Endothelial cell of umbilical vein (primary cell): Measurements from ENCODE around the gene PRXL2B. TPM values are rescaled to one million over a fixed set of nuclear protein-coding genes. Genes with fewer than 3 reads are reported as not detected.
A peak's percentile ranks its signal among the peaks of the same experiment; 100 is the strongest.

Source experiments
- BruUV-seq: library from RNA; stranded (reverse); fragments of 400-500 nt; replicated peaks from 2 replicates; lab custom pipeline; 2021; lab: Mats Ljungman, UMichigan
- CTCF ChIA-PET: fragments of 300-600, 350-600 bp; sonication (Branson Sonifier 250); formaldehyde crosslinking; loops from one replicate; lab custom pipeline; 2021; ENCODE audit warnings: antibody characterized with exemption, inconsistent platforms; lab: Charles Lee
- POLR2A ChIA-PET: fragments of 300-600, 350-600 bp; sonication (Branson Sonifier 250); formaldehyde crosslinking; loops from one replicate; lab custom pipeline; 2021; ENCODE audit warnings: antibody characterized with exemption, inconsistent platforms; lab: Charles Lee
- DNase-seq: peaks from one replicate; pipeline ENCODE4 v3.0.0-alpha.2; 2011; ENCODE audit warnings: low read depth, low spot score
- FAIRE-seq: peaks from 2 replicates; lab custom pipeline; 2011; peaks lifted over from hg19 to GRCh38; lab: Jason Lieb, UNC
- H2AFZ ChIP-seq: 2 replicates; pipeline ENCODE4 v1.6.0; 2012; ENCODE audit warnings: low read depth, low read length, control low read depth, inconsistent platforms
- H3K27ac ChIP-seq: 2 replicates; pipeline ENCODE4 v1.5.1; 2011; ENCODE audit warnings: low read depth, mild to moderate bottlenecking, control low read depth, low read length, moderate library complexity; ENCODE audit not compliant: insufficient read depth
- H3K27me3 ChIP-seq, 2 experiments: 2 replicates each; pipeline versions ENCODE4 v1.6.0 to v1.6.1; 2011; ENCODE audit warnings: low read length in 2 of 2, mixed read lengths in 1 of 2; ENCODE audit not compliant: control insufficient read depth in 2 of 2, insufficient read depth in 2 of 2
- H3K36me3 ChIP-seq, 2 experiments: 2 replicates in 1 of 2; 3 replicates in 1 of 2; pipeline ENCODE4 v1.5.1; 2011; ENCODE audit warnings: low read length in 2 of 2, mild to moderate bottlenecking in 1 of 2, moderate library complexity in 1 of 2; ENCODE audit not compliant: control insufficient read depth in 2 of 2, insufficient read depth in 2 of 2; ENCODE audit errors: extremely low read depth in 1 of 2
- H3K4me1 ChIP-seq: 3 replicates; pipeline ENCODE4 v1.5.1; 2011; ENCODE audit warnings: mild to moderate bottlenecking, low read length; ENCODE audit not compliant: control insufficient read depth, insufficient read depth; ENCODE audit errors: extremely low read depth
- H3K4me2 ChIP-seq: 2 replicates; pipeline ENCODE4 v1.6.1; 2011; ENCODE audit warnings: low read length, control low read depth, mixed read lengths; ENCODE audit not compliant: insufficient read depth
- H3K4me3 ChIP-seq, 3 experiments: fragments of 200-600 bp in 1 of 3; sonication (generic), shearing (Covaris generic) in 1 of 3; replicated peaks in 1 of 3; 2 replicates each; pipeline ENCODE4 v1.5.1; 2011 to 2016; ENCODE audit warnings: control low read depth in 3 of 3, low read length in 3 of 3, mild to moderate bottlenecking in 2 of 3, inconsistent platforms in 1 of 3, low read depth in 1 of 3, moderate library complexity in 1 of 3; ENCODE audit not compliant: insufficient read depth in 1 of 3
- H3K79me2 ChIP-seq: 2 replicates; pipeline ENCODE4 v1.6.0; 2012; ENCODE audit warnings: low read length, inconsistent platforms; ENCODE audit not compliant: control insufficient read depth, insufficient read depth
- H3K9ac ChIP-seq: replicated peaks from 2 replicates; pipeline ENCODE3; 2011; ENCODE audit warnings: low read length, control low read depth; ENCODE audit not compliant: insufficient read depth; ENCODE audit errors: extremely low read depth
- H3K9me1 ChIP-seq: replicated peaks from 3 replicates; pipeline ENCODE4 v1.6.0; 2011; ENCODE audit warnings: mild to moderate bottlenecking, low read length; ENCODE audit not compliant: control insufficient read depth, insufficient read depth; ENCODE audit errors: extremely low read depth
- H3K9me3 ChIP-seq: replicated peaks from 2 replicates; pipeline ENCODE4 v1.5.1; 2012; ENCODE audit warnings: low read length, inconsistent platforms; ENCODE audit not compliant: control insufficient read depth, insufficient read depth
- H4K20me1 ChIP-seq: replicated peaks from 2 replicates; pipeline ENCODE3; 2011; ENCODE audit warnings: mild to moderate bottlenecking, low read length; ENCODE audit not compliant: control insufficient read depth, insufficient read depth; ENCODE audit errors: extremely low read depth
- EZH2 ChIP-seq: IDR thresholded peaks from 2 replicates; pipeline ENCODE4 v1.6.1; 2012; ENCODE audit warnings: borderline replicate concordance, low read depth, mild to moderate bottlenecking, moderate library complexity, low read length, inconsistent platforms; ENCODE audit not compliant: severe bottlenecking
- FOS ChIP-seq: IDR thresholded peaks from 2 replicates; pipeline ENCODE4 v1.6.1; 2011; ENCODE audit warnings: mild to moderate bottlenecking, low read length, moderate library complexity, borderline replicate concordance; ENCODE audit not compliant: insufficient read depth
- GATA2 ChIP-seq: IDR thresholded peaks from 2 replicates; pipeline ENCODE4 v1.7.0; 2011; ENCODE audit warnings: low read depth, mild to moderate bottlenecking, moderate library complexity, mixed read lengths, low read length; ENCODE audit not compliant: insufficient read length, insufficient read depth
- JUN ChIP-seq: IDR thresholded peaks from 2 replicates; pipeline ENCODE4 v1.6.1; 2011; ENCODE audit warnings: borderline replicate concordance, low read depth; ENCODE audit not compliant: insufficient read length, insufficient read depth
- MYC ChIP-seq: IDR thresholded peaks from one replicate; pipeline ENCODE4 v1.6.1; 2011; ENCODE audit warnings: mild to moderate bottlenecking, low read depth, low read length
- POLR2A ChIP-seq: IDR thresholded peaks from 2 replicates; pipeline ENCODE4 v1.6.1; 2012; ENCODE audit warnings: low read depth, mild to moderate bottlenecking, control low read depth, low read length
- POLR2AphosphoS5 ChIP-seq: IDR thresholded peaks from 2 replicates; pipeline ENCODE4 v1.6.1; 2012; ENCODE audit warnings: low read depth, mild to moderate bottlenecking, control low read depth, low read length, moderate library complexity; ENCODE audit not compliant: insufficient read depth
- dilution Hi-C: fragments of 300-500 bp; cut with MboI; formaldehyde crosslinking; loops from one replicate; pipeline ENCODE4 v1.15.0; 2019; ENCODE audit warnings: low sequenced_read_pairs; ENCODE audit not compliant: extremely low pct_ligation_motif_present
- intact Hi-C: fragments of 100-400 bp; cut with micrococcal nuclease; formaldehyde crosslinking; loops from one replicate; pipeline ENCODE4 v1.10.0; 2022
- polyA plus RNA-seq, 4 experiments: library from polyadenylated mRNA; depleted of rRNA in 3 of 4; stranded (reverse) in 3 of 4; unstranded in 1 of 4; fragments of >200 nt; gene quantifications; 2 replicates each; pipeline versions ENCODE4 v1.2.1 to v1.2.3, GENCODE V29; 2011 to 2012; ENCODE audit warnings: missing spikeins in 1 of 4
- total RNA-seq: library from RNA; stranded (reverse); gene quantifications from 2 replicates; pipeline ENCODE4 v1.2.3, GENCODE V29; 2021
- TF ChIP-seq, protein P1 (sequence below): IDR thresholded peaks from 2 replicates; pipeline ENCODE4 v1.6.1; 2011; ENCODE audit not compliant: insufficient read depth, insufficient read length
- TF ChIP-seq, protein P2 (sequence below), 2 donors: IDR thresholded peaks; 1 replicate in 1 of 2; 2 replicates in 1 of 2; pipeline ENCODE4 v1.5.1; 2011; ENCODE audit warnings: low read length in 2 of 2, mild to moderate bottlenecking in 2 of 2, moderate library complexity in 2 of 2, control low read depth in 1 of 2, inconsistent platforms in 1 of 2, low read depth in 1 of 2; ENCODE audit not compliant: insufficient read depth in 1 of 2; ENCODE audit errors: extremely low read depth in 1 of 2

Gene PRXL2B
- total and polyA plus RNA-seq, 2 donors (not counting 3 experiments of a cell fraction or from before 2014, with no cell fraction given) = 29.6 to 55.8 TPM

DNA sequence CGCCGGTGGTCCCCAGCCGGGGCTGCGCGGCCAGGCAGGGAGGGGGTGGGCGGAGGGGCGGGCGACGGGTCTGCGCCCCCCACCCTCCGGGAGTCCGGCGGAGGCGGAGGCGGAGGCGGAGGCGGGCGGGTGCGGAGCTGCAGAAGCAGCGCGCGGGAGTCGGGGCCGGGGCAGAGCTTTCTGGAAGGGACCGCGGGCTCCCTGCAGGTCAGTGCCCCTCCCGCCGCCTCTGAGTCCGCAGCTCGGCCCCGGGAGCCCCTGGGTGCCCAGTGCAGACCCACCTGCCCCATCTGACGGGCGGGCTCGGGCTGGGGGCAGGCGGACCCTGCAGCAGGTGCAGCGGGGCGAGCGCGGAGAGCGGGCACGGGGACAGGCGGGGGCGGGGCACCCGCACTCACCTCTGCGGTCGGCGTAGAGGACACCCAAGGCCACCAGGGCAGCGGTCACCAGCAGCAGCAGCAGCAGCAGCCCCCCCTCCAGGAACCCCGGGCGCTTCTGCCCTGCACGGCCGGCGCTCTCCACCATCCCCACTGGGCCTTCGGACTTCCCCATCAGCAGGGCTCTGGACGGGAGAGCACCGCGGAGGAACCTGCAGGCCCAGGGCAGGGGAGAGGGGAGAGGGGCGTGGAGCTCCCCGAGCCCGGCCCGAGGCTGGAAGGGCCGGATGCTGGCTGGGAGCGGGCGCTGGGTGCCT lies 42.5 kb downstream of the PRXL2B start:
- H3K4me3 ChIP-seq = no peak overlapping the region
- CTCF ChIA-PET = no interaction called here
- no peak for DNase-seq
- H3K79me2 ChIP-seq = no peaks in the 10 kb centered on the region
- no peak overlapping the region for H3K27ac ChIP-seq
- no peaks in the 10 kb centered on the region for H3K4me1 ChIP-seq
- H3K9me3 ChIP-seq = no peaks in the 10 kb centered on the region
- POLR2A ChIA-PET = no interaction called here
- dilution Hi-C loops = no loop called here
- no peak overlapping the region for H3K4me2 ChIP-seq
- FAIRE-seq = no peak
- intact Hi-C loops = no loop called here
- no peaks in the 10 kb centered on the region for H4K20me1 ChIP-seq
- no TSS peak for BruUV-seq
- TF ChIP-seq EZH2 (peak; percentile 40), JUN (no peak)
- H3K27me3 ChIP-seq = peaks cover 8 to 12% of the 10 kb centered on the region in 2 experiments
- no peaks in the 10 kb centered on the region for H3K36me3 ChIP-seq
- no peak overlapping the region for H3K9ac ChIP-seq
- H3K9me1 ChIP-seq = no peaks in the 10 kb centered on the region
- H2AFZ ChIP-seq = no peak overlapping the region

DNA sequence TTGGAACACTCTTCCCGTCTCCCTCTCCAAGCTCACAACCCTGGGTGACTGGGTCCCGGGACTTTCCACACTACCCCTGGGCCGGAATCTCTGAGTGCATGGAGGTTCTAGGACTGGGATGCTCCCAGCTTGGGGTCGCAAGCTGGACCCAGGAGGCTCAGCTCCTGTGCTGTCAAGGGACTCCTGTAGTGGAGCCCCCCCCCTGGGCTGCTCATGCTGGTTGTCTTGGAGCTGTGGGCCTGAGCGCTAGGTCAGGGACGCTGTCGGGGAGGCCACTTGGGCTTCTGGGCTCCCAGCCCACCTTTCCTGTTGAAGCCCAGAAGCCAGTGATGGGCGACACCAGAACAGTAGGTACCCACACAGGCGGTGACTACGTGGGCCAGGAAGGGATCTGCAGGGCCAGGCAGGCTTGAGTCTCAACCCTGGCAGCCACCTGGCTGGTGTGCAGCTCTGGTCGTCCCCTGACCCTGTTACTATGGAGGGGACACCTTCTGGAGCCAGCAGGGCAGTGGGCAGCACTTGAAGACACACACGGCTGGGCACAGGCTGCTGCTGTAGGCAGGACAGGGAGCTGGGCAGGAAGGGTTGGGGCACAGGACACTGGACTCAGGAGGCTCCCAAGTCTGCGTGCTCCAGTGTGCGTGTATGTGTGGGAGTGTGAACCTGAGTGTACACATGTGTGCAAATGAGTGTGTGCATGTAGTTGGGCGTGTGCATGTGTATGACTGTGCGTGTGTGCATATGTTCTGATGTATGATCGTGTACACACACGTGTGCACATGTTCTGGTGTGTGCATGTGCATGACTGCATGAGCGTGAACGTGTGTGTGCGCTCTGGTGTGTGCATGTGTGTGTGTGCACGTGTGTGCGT lies 43.3 kb downstream of the PRXL2B start:
- peaks cover 8 to 12% of the 10 kb centered on the region in 2 experiments for H3K27me3 ChIP-seq
- H3K79me2 ChIP-seq = no peaks in the 10 kb centered on the region
- POLR2A ChIA-PET = no interaction called here
- no peaks in the 10 kb centered on the region for H3K4me1 ChIP-seq
- no peaks in the 10 kb centered on the region for H3K36me3 ChIP-seq
- no peaks in the 10 kb centered on the region for H3K9me1 ChIP-seq
- H4K20me1 ChIP-seq = no peaks in the 10 kb centered on the region
- no peak overlapping the region for H3K4me3 ChIP-seq
- DNase-seq = no peak
- no peak for FAIRE-seq
- no peak overlapping the region for H3K9ac ChIP-seq
- dilution Hi-C loops (no loop called here), intact Hi-C loops (no loop called here)
- H3K9me3 ChIP-seq = no peaks in the 10 kb centered on the region
- no peak overlapping the region for H3K4me2 ChIP-seq
- BruUV-seq = no TSS peak
- H3K27ac ChIP-seq = no peak overlapping the region
- CTCF ChIA-PET = no interaction called here
- TF ChIP-seq, protein P1, sequence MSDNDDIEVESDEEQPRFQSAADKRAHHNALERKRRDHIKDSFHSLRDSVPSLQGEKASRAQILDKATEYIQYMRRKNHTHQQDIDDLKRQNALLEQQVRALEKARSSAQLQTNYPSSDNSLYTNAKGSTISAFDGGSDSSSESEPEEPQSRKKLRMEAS = no peak
- TF ChIP-seq JUN (no peak), GATA2 (no peak), POLR2AphosphoS5 (no peak), EZH2 (no peak), POLR2A (no peak), MYC (no peak), FOS (no peak)
- TF ChIP-seq, protein P2, sequence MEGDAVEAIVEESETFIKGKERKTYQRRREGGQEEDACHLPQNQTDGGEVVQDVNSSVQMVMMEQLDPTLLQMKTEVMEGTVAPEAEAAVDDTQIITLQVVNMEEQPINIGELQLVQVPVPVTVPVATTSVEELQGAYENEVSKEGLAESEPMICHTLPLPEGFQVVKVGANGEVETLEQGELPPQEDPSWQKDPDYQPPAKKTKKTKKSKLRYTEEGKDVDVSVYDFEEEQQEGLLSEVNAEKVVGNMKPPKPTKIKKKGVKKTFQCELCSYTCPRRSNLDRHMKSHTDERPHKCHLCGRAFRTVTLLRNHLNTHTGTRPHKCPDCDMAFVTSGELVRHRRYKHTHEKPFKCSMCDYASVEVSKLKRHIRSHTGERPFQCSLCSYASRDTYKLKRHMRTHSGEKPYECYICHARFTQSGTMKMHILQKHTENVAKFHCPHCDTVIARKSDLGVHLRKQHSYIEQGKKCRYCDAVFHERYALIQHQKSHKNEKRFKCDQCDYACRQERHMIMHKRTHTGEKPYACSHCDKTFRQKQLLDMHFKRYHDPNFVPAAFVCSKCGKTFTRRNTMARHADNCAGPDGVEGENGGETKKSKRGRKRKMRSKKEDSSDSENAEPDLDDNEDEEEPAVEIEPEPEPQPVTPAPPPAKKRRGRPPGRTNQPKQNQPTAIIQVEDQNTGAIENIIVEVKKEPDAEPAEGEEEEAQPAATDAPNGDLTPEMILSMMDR (IDR thresholded peaks at IDR 0.05; ENCODE audit: extremely low read depth in 1 of 2, insufficient read depth in 1 of 2, low read depth in 1 of 2, low read length in 2 of 2) = no peak
- H2AFZ ChIP-seq = no peak overlapping the region
